IPS-15b (cell line): Measurements from ENCODE around the gene FRMPD1.
"Not testable (repeated sequence)": the region's sequence is repeated elsewhere in the genome, so short reads cannot be mapped to it uniquely, and the experiment has no call there.

Source experiments
- H3K27me3 ChIP-seq: one replicate; pipeline ENCODE4 v1.6.1; 2013; ENCODE audit warnings: low read length; ENCODE audit not compliant: control insufficient read depth, insufficient read depth
- H3K36me3 ChIP-seq: one replicate; pipeline ENCODE4 v1.6.1; 2013; ENCODE audit warnings: low read length; ENCODE audit not compliant: control insufficient read depth, insufficient read depth
- H3K4me1 ChIP-seq: one replicate; pipeline ENCODE4 v1.6.1; 2013; ENCODE audit warnings: mild to moderate bottlenecking, low read length; ENCODE audit not compliant: control insufficient read depth, insufficient read depth
- H3K4me3 ChIP-seq: one replicate; pipeline ENCODE4 v1.5.1; 2013; ENCODE audit warnings: low read depth, low read length
- H3K9ac ChIP-seq: one replicate; pipeline ENCODE4 v1.6.1; 2013; ENCODE audit warnings: low read depth, mild to moderate bottlenecking, low read length
- H3K9me3 ChIP-seq: one replicate; pipeline ENCODE4 v1.6.1; 2013; ENCODE audit warnings: mild to moderate bottlenecking, low read length; ENCODE audit not compliant: control insufficient read depth, insufficient read depth

FRMPD1 gene

DNA sequence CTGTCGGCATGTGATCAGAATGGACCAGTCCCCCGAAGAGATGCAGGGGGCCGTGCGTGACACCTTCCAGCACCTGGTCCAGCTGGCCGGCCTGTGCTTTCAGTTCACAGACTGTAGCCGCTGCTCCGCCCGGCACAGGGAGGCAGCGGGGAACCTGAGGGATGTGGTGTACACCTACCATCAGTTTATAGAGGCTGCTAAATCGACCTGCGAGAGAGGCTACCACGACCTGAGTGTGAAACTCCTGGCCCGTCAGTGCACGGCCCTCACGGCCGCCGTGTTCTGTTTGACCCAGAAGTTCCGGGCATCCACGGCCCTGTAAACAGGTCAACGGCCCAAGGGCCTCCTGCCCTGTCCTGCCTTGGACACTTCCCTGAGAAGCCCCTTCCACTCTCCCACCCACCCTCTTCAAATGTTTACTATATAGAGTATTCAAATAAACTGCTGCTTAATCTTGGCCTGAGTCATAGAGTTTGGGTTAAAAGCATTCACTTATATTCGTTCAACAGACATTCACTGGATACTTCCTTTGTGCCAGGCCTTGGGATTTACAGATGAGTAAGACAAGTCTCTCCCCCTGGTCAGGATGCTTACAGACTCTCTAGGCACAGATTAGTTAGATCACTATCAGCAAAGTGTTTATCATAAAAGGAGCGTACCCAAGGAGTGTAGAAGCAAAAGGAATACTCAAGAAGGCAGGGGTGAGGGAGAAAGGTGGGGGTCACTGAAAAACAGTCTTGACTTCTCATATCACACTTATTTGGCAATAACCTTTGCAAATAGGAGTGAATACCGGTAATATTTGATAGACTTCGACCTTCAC lies 95.9 kb downstream of the FRMPD1 start:
- Histone ChIP-seq H3K4me3 (no peak overlapping the region), H3K36me3 (no peaks in the 10 kb centered on the region), H3K9ac (no peak overlapping the region), H3K9me3 (no peaks in the 10 kb centered on the region), H3K27me3 (no peaks in the 10 kb centered on the region), H3K4me1 (no peaks in the 10 kb centered on the region)

- Histone ChIP-seq H3K4me1 (no peaks in the 10 kb centered on the region), H3K4me3 (no peak overlapping the region), H3K9me3 (no peaks in the 10 kb centered on the region), H3K36me3 (no peaks in the 10 kb centered on the region), H3K9ac (no peak overlapping the region), H3K27me3 (no peaks in the 10 kb centered on the region)
These were observed 96.6 kb downstream of the FRMPD1 start for GRCh38 chr9:37747271-37747753.

DNA sequence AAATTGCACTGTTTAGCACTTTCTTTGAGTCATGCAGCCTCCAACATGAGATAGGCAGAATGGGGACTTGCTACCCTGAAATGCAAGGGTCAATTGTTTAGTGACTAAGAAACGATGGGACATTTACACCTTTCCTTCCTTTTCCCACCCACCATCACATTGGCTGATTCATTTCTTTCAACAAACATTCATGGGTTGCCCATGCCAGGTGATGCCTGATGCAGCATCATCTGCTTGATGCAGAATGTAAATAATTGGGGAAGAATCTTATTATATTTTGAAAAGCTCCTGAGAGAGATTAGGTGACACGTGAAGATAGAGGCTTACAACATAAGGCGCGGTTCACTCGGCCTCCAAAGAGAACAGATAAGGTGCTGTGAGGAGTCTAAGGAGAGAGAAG lies 98.4 kb downstream of the FRMPD1 start:
- H3K9me3 ChIP-seq = peaks cover 3% of the 10 kb centered on the region
- no peaks in the 10 kb centered on the region for H3K27me3 ChIP-seq
- H3K4me1 ChIP-seq = no peaks in the 10 kb centered on the region
- no peak overlapping the region for H3K9ac ChIP-seq
- no peaks in the 10 kb centered on the region for H3K36me3 ChIP-seq
- H3K4me3 ChIP-seq = no peak overlapping the region

GRCh38 chr9:37751186-37751585 lies 100.4 kb downstream of the FRMPD1 start:
- Histone ChIP-seq H3K9me3 (peaks cover 3% of the 10 kb centered on the region), H3K4me3 (no peak overlapping the region), H3K9ac (no peak overlapping the region), H3K27me3 (no peaks in the 10 kb centered on the region), H3K4me1 (peaks cover 3% of the 10 kb centered on the region), H3K36me3 (no peaks in the 10 kb centered on the region)

GRCh38 chr9:37751704-37752103 lies 101.0 kb downstream of the FRMPD1 start:
- not testable (repeated sequence) for H3K9me3 ChIP-seq, H3K4me3 ChIP-seq, H3K36me3 ChIP-seq, H3K9ac ChIP-seq, H3K27me3 ChIP-seq, H3K4me1 ChIP-seq

- H3K27me3 ChIP-seq, H3K36me3 ChIP-seq, H3K9ac ChIP-seq, H3K9me3 ChIP-seq, H3K4me3 ChIP-seq, H3K4me1 ChIP-seq: not testable (repeated sequence)
These were observed 101.4 kb downstream of the FRMPD1 start for GRCh38 chr9:37752112-37752511.

DNA sequence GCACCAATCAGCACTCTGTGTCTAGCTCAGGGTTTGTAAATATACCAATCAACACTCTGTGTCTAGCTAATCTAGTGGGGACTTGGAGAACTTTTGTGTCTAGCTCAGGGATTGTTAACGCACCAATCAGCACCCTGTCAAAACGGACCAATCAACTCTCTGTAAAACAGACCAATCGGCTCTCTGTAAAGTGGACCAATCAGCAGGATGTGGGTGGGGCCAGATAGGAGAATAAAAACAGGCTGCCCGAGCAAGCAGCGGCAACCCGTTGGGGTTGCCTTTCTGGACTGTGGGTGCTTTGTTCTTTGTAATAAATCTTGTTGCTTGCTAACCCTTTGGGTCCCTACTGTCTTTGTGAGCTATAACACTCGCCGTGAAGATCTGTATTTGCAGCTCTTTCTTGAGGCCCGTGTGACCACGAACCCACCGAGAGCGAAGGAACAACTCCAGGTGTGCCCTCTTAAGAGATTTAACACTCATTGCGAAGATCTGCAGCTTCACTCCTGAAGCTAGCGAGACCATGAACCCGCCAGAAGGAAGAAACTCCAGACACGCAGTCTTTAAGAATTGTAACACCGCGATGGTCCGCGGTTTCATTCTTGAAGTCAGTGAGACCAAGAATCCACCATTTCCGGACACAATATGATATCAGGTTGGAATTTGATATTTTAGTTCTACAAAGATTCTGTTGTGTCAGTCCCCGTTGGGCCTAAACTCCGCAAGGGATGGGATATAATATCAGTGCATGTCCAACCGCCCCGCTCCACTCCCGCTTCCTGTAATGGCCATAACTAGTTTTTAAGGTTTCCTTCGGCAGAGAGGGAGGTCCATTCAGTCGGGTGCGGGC lies 102.1 kb downstream of the FRMPD1 start:
- Histone ChIP-seq H3K4me3 (peak overlapping the region; percentile 37), H3K36me3 (no peaks in the 10 kb centered on the region), H3K9ac (no peak overlapping the region)

GRCh38 chr9:37753489-37754190 lies 102.9 kb downstream of the FRMPD1 start, which contains the start of gene TRMT10B:
Gene TRMT10B, plus strand, starts transcription at chr9:37753805. Its CDS starts 8,127 bp downstream, at chr9:37761932.
- Histone ChIP-seq H3K9me3 (peaks cover 3% of the 10 kb centered on the region), H3K27me3 (no peaks in the 10 kb centered on the region), H3K4me1 (peaks cover 3% of the 10 kb centered on the region), H3K9ac (peak within 1 kb of the TSS; percentile 81), H3K4me3 (peak within 1 kb of the TSS; percentile 95), H3K36me3 (no peaks in the 10 kb centered on the region)

More for the DNA sequence above, 102.1 kb downstream of the FRMPD1 start:
- no peaks in the 10 kb centered on the region for H3K27me3 ChIP-seq
- peaks cover 3% of the 10 kb centered on the region for H3K4me1 ChIP-seq
- peaks cover 3% of the 10 kb centered on the region for H3K9me3 ChIP-seq

- Histone ChIP-seq H3K4me3 (no peak overlapping the region), H3K4me1 (peaks cover 3% of the 10 kb centered on the region), H3K9me3 (no peaks in the 10 kb centered on the region), H3K9ac (no peak overlapping the region), H3K27me3 (no peaks in the 10 kb centered on the region), H3K36me3 (no peaks in the 10 kb centered on the region)
These were observed 108.0 kb downstream of the FRMPD1 start for GRCh38 chr9:37758747-37759146.

- H3K9ac ChIP-seq = no peak overlapping the region
- no peaks in the 10 kb centered on the region for H3K4me1 ChIP-seq
- H3K9me3 ChIP-seq = no peaks in the 10 kb centered on the region
- H3K4me3 ChIP-seq = no peak overlapping the region
- no peaks in the 10 kb centered on the region for H3K27me3 ChIP-seq
- H3K36me3 ChIP-seq = no peaks in the 10 kb centered on the region
These were observed 109.8 kb downstream of the FRMPD1 start for GRCh38 chr9:37760416-37761161.

DNA sequence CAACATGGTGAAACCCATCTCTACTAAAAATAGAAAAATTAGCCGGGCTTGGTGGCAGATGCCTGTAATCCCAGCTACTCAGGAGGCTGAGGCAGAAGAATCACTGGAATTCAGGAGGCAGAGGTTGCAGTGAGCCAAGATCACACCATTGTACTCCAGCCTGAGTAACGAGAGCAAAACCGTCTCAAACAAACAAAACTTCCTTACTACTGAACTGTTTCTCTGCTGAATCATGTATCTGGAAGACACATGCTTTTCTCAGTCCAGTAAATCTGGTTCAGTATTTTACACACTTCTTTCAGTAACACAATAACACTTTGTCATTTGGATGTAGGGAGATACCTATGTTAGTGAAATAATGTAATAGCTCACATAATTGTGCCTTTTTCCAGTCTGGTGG lies 110.8 kb downstream of the FRMPD1 start:
- Histone ChIP-seq H3K4me1 (no peaks in the 10 kb centered on the region), H3K4me3 (no peak overlapping the region), H3K27me3 (no peaks in the 10 kb centered on the region), H3K36me3 (no peaks in the 10 kb centered on the region), H3K9ac (no peak overlapping the region), H3K9me3 (no peaks in the 10 kb centered on the region)
